Aorta (tissue), 5 donors: ENCODE results near the gene SUV39H2. TPM values are rescaled to one million over a fixed set of nuclear protein-coding genes. Genes with fewer than 3 reads are reported as not detected.

ENCODE experiments used
- ATAC-seq: fragments of 200-7000 bp; cut with Tn5 transposase; one replicate; pipeline ENCODE4 v1.9.1; 2022; ENCODE audit warnings: moderate library complexity; ENCODE audit not compliant: low FRiP score
- DNase-seq, 2 donors: peaks; one replicate each; pipeline ENCODE4 v3.0.0-alpha.2; 2020
- H3K27ac ChIP-seq, 2 donors: one replicate each; pipeline ENCODE4 v1.5.1; 2013; ENCODE audit warnings: low read length in 2 of 2, mild to moderate bottlenecking in 2 of 2, moderate library complexity in 2 of 2, control low read depth in 1 of 2, inconsistent platforms in 1 of 2, low read depth in 1 of 2
- H3K27me3 ChIP-seq, 2 donors: one replicate each; pipeline ENCODE4 v1.6.1; 2013; ENCODE audit warnings: control low read depth in 1 of 2, low read length in 1 of 2, mild to moderate bottlenecking in 1 of 2, moderate library complexity in 1 of 2; ENCODE audit not compliant: insufficient read depth in 2 of 2, control insufficient read depth in 1 of 2
- H3K36me3 ChIP-seq, 2 donors: one replicate each; pipeline ENCODE4 v1.6.1; 2013; ENCODE audit warnings: control low read depth in 1 of 2, low read length in 1 of 2, mild to moderate bottlenecking in 1 of 2; ENCODE audit not compliant: insufficient read depth in 2 of 2, control insufficient read depth in 1 of 2
- H3K4me1 ChIP-seq, 2 donors: one replicate each; pipeline ENCODE4 v1.6.1; 2013; ENCODE audit warnings: low read length in 2 of 2, control low read depth in 1 of 2, mild to moderate bottlenecking in 1 of 2, moderate library complexity in 1 of 2; ENCODE audit not compliant: insufficient read depth in 2 of 2, control insufficient read depth in 1 of 2
- H3K4me3 ChIP-seq, 2 donors: one replicate each; pipeline ENCODE4 v1.5.1; 2013; ENCODE audit warnings: low read length in 2 of 2, control low read depth in 1 of 2, mild to moderate bottlenecking in 1 of 2
- H3K9me3 ChIP-seq: one replicate; pipeline ENCODE4 v1.6.1; 2013; ENCODE audit warnings: mild to moderate bottlenecking, low read length; ENCODE audit not compliant: control insufficient read depth
- WGBS, 2 donors: extraction: QIAGEN DNeasy Blood & Tissue Kit; methylation state at CpG; one replicate each; pipeline ENCODE4 v1.1.7; 2013; 5-methylcytosine and 5-hydroxymethylcytosine counted together
- intact Hi-C, 2 donors: fragments of 100-400 bp; cut with DNase I; formaldehyde crosslinking; loops; one replicate each; pipeline versions ENCODE4 v1.14.2 to v1.15.0; 2022
- polyA plus RNA-seq, 2 donors: library from polyadenylated mRNA; stranded (reverse); fragments of 200-250 nt; gene quantifications; one replicate each; pipeline ENCODE4 v1.2.3, GENCODE V29; 2013
- total RNA-seq, 2 donors: library from RNA; stranded (reverse); fragmentation: NEBNext Ultra II Directional; extraction: Animal tissue kit (Norgen Biotek cat#: 25700); gene quantifications; one replicate each; pipeline ENCODE4 v1.2.1, GENCODE V29; 2021
- donor health status: healthy with polysubstance abuse.
- donor health status: Bipolar disorder and iron deficiency.
- donor health status: DM: no; HTN: no; CAD: no.
- donor health status: DM: no; HTN: no; CAD: no.
- donor health status: DM: yes; HTN: yes; CAD: no.

The SUV39H2 gene
- total and polyA plus RNA-seq, 4 donors = 1.1 to 8.0 (median 4.1) TPM

DNA sequence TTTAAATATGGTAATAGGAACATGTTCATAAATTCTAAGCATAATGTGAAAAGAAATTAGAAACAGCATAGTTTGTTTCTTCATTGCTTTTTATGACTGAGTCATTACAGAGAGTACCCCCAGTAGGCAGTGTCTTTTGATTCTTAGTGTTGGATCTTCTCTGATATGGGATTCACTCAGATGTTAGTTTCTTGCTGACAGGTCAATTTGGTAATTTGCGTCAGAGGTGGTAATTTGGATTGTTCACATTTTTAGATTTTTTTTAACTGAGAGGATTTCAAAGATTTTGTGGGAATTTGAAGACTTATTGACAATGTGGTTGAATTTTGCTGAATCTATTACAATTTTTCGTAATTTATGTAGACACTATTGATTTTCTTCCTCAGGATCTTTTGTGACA lies 38.5 kb upstream of the SUV39H2 start:
- Histone ChIP-seq H3K27me3 (no peaks in the 10 kb centered on the region), H3K4me1 (no peaks in the 10 kb centered on the region), H3K36me3 (peaks cover 3 to 7% of the 10 kb centered on the region in 2 donors), H3K27ac (no peak overlapping the region), H3K9me3 (no peaks in the 10 kb centered on the region), H3K4me3 (no peak overlapping the region)
- DNase-seq (no peak), ATAC-seq (no peak)
- intact Hi-C loops = loop anchor here in 1 of 2 donors (5.0 kb wide), 1 partner anchor 303 kb away; no protein-coding TSS in a partner anchor
- WGBS, 2 donors = 89 to 93% methylated on average over 2 of the region's 2 CpGs

- intact Hi-C loops = loop anchor here in 1 of 2 donors (5.0 kb wide), 1 partner anchor 306 kb away; no protein-coding TSS in a partner anchor
- no peaks in the 10 kb centered on the region for H3K9me3 ChIP-seq
- H3K27ac ChIP-seq = no peak overlapping the region
- WGBS, 2 donors = 91 to 92% methylated on average over 15 of the region's 15 CpGs
- ATAC-seq (no peak), DNase-seq (peak in 1 of 2 donors; percentile 41)
- no peak overlapping the region for H3K4me3 ChIP-seq
- H3K27me3 ChIP-seq = no peaks in the 10 kb centered on the region
- H3K36me3 ChIP-seq = peaks cover 4 to 7% of the 10 kb centered on the region in 2 donors
- H3K4me1 ChIP-seq = no peaks in the 10 kb centered on the region
Measured at GRCh38 chr10:14843327-14843988, 35.2 kb upstream of the SUV39H2 start.

- ATAC-seq (no peak), DNase-seq (no peak)
- no peaks in the 10 kb centered on the region for H3K27me3 ChIP-seq
- WGBS, 2 donors = 70 to 76% methylated on average over 2 of the region's 2 CpGs
- H3K36me3 ChIP-seq = peaks cover 4 to 11% of the 10 kb centered on the region in 2 donors
- H3K27ac ChIP-seq = no peak overlapping the region
- H3K4me1 ChIP-seq = no peaks in the 10 kb centered on the region
- no peaks in the 10 kb centered on the region for H3K9me3 ChIP-seq
- intact Hi-C loops = loop anchor here in 1 of 2 donors (5.0 kb wide), 1 partner anchor 308 kb away; no protein-coding TSS in a partner anchor
- H3K4me3 ChIP-seq = no peak overlapping the region
Measured at GRCh38 chr10:14844948-14845347, 33.7 kb upstream of the SUV39H2 start.

DNA sequence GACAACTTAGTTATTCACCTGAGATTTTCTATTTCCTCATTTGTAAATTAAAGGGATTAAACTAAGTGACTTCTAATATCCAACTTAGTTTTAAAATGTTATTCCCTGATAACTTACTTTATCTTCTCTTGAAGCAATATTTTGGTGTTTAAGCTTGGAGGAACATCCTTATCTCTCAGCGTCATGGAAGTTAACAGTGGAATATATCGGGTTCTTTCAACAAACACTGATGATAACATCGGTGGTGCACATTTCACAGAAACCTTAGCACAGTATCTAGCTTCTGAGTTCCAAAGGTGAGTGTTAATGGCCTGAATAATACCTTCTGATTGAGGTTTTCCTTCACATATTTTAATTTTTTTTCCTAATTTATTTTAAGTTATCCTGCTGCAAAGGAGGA lies 26.4 kb upstream of the SUV39H2 start:
- no peak for ATAC-seq
- no peaks in the 10 kb centered on the region for H3K9me3 ChIP-seq
- no peak overlapping the region for H3K27ac ChIP-seq
- DNase-seq = no peak
- no peaks in the 10 kb centered on the region for H3K27me3 ChIP-seq
- 83 to 87% methylated on average over 3 of the region's 3 CpGs for WGBS, 2 donors
- no peaks in the 10 kb centered on the region for H3K4me1 ChIP-seq
- intact Hi-C loops = no loop called here
- H3K4me3 ChIP-seq = no peak overlapping the region
- H3K36me3 ChIP-seq = peaks cover 5 to 6% of the 10 kb centered on the region in 2 donors

- DNase-seq = no peak
- no peaks in the 10 kb centered on the region for H3K27me3 ChIP-seq
- WGBS, 2 donors = 84 to 92% methylated on average over 1 of the region's 1 CpG
- no peak overlapping the region for H3K4me3 ChIP-seq
- no peaks in the 10 kb centered on the region for H3K4me1 ChIP-seq
- intact Hi-C loops = no loop called here
- ATAC-seq = no peak
- H3K27ac ChIP-seq = no peak overlapping the region
- peaks cover 0 to 6% of the 10 kb centered on the region in 2 donors for H3K36me3 ChIP-seq
- no peaks in the 10 kb centered on the region for H3K9me3 ChIP-seq
Measured at GRCh38 chr10:14855453-14855852, 23.2 kb upstream of the SUV39H2 start.

DNA sequence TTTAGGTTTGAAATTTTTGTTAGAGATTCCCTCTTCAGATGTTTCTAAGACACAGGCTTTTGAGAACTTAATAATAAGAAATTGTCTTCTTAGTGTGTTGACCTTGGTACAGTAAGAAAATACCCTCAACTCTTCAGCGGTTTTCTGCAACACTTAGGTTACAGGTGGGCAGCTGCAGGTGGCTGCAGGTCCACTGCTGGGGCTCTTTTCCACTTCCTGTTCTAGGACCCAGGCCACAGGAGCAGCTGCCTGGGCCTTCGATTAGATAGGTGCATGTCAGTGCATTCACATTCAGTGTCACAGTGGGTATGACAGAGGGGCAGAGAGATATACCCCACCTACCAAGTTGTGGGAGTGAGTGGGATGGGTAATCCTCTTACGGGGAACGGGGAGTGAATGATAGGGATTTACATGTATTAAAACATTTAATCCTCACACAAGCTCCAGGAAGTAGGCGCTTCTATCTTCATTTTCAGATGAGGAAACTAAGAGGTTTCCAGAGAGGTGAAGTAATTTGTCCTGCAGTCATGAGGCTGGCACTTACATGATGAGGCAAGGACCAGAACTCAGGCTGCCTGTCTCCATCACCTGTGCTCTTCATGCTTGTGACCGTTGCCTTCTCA lies 20.2 kb upstream of the SUV39H2 start:
- 92 to 94% methylated on average over 6 of the region's 6 CpGs for WGBS, 2 donors
- Histone ChIP-seq H3K36me3 (peaks cover 3 to 9% of the 10 kb centered on the region in 2 donors), H3K27ac (no peak overlapping the region), H3K9me3 (no peaks in the 10 kb centered on the region), H3K4me3 (no peak overlapping the region), H3K4me1 (no peaks in the 10 kb centered on the region), H3K27me3 (no peaks in the 10 kb centered on the region)
- no peak for DNase-seq
- intact Hi-C loops = no loop called here
- ATAC-seq = no peak

DNA sequence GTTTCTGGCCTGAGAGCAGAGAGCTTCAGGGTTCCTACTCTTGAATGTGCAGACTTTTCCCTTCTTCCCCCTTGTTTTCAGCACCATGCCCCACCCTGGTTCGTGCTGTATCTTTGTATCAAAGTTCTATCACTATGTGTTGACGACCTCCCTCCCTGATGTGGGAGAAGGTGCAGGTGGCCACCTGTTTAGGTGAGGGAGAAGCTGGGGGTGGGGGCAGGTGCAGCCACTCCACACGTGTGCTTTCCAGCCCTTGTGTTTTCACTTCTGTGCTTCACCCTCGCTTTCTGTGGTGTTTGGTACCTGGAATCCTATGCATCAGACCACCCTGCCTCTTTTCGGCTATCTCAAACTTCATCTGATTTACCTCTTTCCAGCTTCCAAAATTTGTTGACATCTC lies 19.6 kb upstream of the SUV39H2 start:
- intact Hi-C loops = no loop called here
- H3K27me3 ChIP-seq = no peaks in the 10 kb centered on the region
- no peak overlapping the region for H3K27ac ChIP-seq
- no peaks in the 10 kb centered on the region for H3K4me1 ChIP-seq
- WGBS, 2 donors = 84 to 85% methylated on average over 5 of the region's 5 CpGs
- H3K9me3 ChIP-seq = no peaks in the 10 kb centered on the region
- H3K36me3 ChIP-seq = peaks cover 4 to 9% of the 10 kb centered on the region in 2 donors
- DNase-seq (no peak), ATAC-seq (no peak)
- H3K4me3 ChIP-seq = no peak overlapping the region

GRCh38 chr10:14859775-14860174 lies 18.9 kb upstream of the SUV39H2 start:
- no peaks in the 10 kb centered on the region for H3K9me3 ChIP-seq
- H3K27me3 ChIP-seq = no peaks in the 10 kb centered on the region
- peaks cover 4 to 9% of the 10 kb centered on the region in 2 donors for H3K36me3 ChIP-seq
- DNase-seq = no peak
- no peak overlapping the region for H3K27ac ChIP-seq
- no peak for ATAC-seq
- no peak overlapping the region for H3K4me3 ChIP-seq
- H3K4me1 ChIP-seq = no peaks in the 10 kb centered on the region
- intact Hi-C loops = no loop called here

DNA sequence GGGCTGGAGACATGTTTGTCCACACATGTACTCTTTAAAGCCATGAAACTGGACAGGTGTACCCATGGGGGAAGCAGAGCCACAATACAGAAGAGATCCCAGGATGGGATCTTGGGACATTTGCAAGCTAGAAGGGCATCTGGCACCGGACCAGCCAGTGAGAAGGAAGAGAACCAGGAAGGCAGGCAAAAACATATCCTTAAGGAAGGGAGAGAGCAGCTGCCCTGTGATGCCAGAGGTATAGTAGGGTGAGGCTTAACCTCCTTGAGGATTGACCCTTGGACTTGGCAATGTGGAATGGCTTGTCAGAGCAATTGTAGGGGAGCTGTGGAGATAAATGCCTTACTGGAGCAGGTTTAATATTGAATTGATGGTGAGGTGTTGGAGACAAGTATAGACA lies 17.9 kb upstream of the SUV39H2 start:
- Histone ChIP-seq H3K9me3 (no peaks in the 10 kb centered on the region), H3K4me1 (no peaks in the 10 kb centered on the region), H3K27ac (no peak overlapping the region), H3K36me3 (peaks cover 4 to 9% of the 10 kb centered on the region in 2 donors), H3K27me3 (no peaks in the 10 kb centered on the region), H3K4me3 (no peak overlapping the region)
- intact Hi-C loops = no loop called here
- DNase-seq = no peak
- ATAC-seq = no peak
- WGBS, 2 donors = 82 to 89% methylated on average over 1 of the region's 1 CpG
